GM18870 (cell line): ENCODE measurements around the gene ZNF814.
A peak's percentile ranks its signal among the peaks of the same experiment; 100 is the strongest.
"Not testable (repeated sequence)": the region's sequence is repeated elsewhere in the genome, so short reads cannot be mapped to it uniquely, and the experiment has no call there.

Experiments
- ATAC-seq: cut with Tn5 transposase; IDR thresholded peaks from one replicate; pipeline ENCODE4 v1.9.1; 2021; ENCODE audit warnings: moderate library complexity; ENCODE audit not compliant: unreplicated experiment

Gene ZNF814

DNA sequence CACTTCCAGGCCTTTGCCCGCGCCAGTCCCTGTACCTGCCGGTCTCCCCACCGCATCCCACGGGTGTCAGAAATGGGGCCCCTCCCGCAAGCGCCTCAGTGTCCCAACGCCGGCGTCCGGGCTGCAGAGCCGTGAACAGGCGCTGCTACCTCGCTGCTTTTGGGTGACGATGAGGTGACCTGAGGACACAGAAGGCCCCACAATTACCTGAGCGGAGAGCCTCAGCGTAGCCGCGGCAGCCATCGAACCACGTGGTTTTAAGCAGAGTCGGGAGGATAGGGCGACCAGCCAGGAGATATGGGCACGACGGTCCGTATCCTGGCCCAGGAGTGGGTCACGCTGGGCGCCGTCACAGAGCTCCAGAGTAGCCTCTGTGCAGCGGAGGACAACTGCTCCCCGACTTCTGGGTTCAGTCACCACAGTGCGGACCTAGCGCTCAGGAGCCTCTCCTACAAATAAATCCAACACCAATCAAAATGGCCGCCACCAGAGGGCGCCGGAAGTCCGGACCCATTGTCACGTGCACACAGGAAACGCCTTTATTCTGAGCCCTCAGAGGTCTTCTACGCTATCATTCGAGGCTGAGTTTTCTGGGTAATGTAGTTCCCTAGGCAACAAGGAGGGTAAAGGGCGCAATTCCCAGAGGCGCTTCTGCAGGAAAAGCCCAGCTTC, at the start of gene ZNF814:
Gene ZNF814 (minus strand): TSS at position 478 of the 672 bp plus-strand sequence. CDS start 235 bp downstream, at position 243.
- peak; percentile 61 for ATAC-seq

DNA sequence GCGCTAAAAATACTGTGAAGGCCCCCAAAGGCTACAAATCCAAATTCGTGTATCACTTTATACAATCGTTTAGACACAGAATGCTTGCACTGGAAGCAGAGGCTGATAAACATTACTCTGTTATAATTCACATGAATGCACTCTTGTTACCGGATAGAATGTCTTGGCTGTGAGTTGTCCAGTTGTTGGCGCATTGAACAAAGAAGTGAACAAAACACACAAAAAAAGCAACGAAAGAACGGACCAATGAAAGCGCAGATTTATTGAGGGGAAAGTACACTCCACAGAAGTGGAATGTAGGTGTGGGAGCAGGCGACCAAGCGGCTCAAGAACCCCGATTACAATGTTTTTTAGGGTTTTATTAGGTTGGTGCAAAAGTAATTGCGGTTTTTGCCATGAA, 46.9 kb upstream of the ZNF814 start:
- ATAC-seq: no peak

DNA sequence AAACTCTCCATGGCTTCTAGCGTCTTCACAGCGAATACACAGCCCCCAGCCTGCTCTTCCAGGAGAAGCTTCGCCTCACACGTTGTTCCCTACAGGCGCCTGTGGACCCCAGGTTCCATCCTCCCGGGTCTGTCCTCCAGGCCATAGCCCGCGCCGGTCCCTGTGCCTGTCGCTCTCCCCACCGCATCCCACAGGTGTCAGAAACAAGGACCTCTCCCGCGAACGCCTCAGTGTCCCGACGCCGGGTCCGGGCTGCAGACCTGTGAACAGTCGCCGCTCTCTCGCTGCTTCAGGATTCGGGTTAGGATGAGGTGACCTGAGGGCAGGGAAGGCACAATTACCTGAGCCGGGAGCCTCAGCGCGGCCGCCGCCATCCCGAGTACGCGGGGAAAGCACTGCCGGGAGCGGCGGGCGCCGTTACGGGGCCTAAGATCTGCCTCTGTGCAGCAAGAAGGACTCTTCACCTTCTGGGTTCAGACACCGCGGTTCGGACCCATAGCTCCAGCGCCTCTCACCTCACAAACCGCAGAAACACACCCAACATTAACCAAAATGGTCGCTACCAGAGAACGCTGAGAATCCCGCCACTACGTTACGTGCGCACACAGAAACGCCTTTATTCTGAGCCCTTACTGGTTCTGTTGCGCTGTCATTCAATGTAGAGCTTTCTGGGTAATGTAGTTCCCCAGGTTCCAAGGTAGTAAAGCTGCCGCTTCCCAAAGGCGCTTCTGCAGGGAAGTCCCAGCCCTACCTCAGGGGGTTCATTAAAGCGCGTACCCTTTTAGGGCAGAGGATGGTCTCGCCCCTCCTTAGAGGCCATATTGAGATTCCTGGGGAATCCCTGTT, 46.2 kb upstream of the ZNF814 start, which contains the start of gene ZNF418:
Gene ZNF418 (minus strand): TSS at position 583 of the 846 bp plus-strand sequence. CDS start 1,580 bp downstream, outside the sequence.
- ATAC-seq: peak; percentile 68

DNA sequence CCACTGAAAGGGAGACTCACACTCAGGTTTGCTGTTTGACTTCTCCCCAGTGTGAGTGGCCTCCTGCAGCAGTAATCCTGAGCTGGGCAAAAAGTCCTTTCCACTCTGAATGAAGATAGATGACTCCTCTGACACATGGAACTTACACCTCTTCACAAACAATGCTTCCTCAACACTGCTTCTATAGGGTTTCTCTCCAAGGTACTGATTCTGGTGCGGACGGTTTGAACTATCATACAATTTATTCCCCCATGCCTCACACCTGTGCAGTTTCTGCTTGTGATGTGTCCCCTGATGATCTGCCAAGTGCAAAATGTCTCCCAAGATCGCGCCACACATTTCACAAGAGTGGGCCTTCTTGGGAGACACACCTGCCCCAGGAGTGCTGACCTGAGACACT, 38.8 kb upstream of the ZNF814 start:
- no peak for ATAC-seq

DNA sequence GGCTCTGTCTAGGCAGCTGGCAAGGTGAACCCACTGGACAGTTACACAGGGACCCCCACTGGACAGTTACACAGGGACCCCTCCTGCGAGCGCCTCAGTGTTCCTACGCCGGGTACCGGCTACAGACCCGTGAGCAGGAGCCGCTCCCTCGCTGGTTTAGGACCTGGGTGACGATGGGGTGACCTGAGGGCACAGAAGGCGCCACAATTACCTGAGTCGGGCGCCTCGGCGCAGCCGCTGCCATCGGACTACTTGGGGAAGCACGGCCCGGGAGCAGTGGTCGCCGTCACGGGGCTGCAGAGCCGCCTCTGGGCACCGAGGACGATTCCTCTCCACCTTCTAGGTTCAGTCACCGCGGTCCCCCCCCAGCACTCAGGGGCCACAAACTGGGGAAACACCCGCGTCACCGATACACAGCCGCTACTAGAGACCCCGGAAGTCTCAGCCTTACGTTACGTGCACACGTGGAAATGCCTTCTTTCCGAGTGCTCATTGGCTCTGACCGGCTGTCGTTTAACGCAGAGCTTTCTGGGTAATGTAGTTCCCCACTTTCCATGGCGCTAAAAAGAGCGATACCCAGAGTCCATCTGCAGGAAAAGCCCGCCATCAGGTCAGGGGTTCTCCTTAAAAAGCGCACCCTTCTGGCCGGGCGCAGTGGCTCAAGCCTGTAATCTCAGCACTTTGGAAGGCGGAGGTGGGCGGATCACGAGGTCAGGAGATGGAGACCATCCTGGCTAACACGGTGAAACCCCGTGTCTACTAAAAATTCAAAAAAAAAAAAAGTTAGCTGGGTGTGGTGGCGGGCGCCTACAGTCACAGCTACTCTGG, 27.5 kb upstream of the ZNF814 start, which contains the start of gene ZNF417:
Gene ZNF417 (minus strand): TSS at position 425 of the 828 bp plus-strand sequence. CDS start 181 bp downstream, at position 244.
- ATAC-seq: peak; percentile 93

- no peak for ATAC-seq
These were observed 25.7 kb upstream of the ZNF814 start for GRCh38 chr19:57914531-57914930.

DNA sequence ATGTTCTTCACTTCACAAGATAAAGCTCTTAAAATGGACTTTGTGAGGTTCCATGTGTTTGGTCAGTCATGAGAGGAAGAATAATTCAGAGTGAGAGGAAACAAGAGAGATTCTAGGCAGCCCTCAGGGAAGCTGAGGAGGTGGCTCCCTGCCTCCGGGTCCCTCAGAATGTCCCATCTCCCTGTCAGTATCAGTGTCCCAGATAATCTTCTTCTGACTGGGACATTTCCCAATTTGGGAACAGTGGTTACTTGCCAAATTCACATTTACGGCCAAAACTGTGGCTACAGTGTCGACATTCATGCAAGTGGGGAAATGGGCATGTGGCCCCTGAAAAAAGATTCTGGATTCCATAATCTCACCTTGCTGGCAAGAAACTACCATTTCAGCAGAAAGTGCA, 18.6 kb upstream of the ZNF814 start:
- no peak for ATAC-seq

GRCh38 chr19:57905258-57905657, 16.4 kb upstream of the ZNF814 start:
- ATAC-seq: no peak

- no peak for ATAC-seq
These were observed 14.9 kb upstream of the ZNF814 start for GRCh38 chr19:57903618-57904184.

DNA sequence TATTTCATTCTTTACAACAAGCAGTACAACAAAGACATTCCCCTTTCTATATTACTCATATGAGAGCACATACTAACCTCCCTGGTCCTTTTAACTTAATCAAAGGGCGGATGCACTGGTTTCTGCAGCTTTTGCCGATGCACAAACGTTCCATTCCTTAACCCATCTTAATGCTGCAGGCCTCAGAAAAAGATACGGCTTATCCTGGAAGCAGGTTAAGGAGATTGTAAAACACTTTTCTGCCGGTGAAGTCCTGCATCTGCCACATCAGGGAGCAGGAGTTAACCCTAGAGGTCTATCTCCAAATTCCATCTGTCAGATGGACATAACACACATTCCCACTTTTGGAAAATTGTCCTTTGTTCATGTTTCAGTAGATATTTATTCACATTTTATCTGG, 11.5 kb upstream of the ZNF814 start:
- no peak for ATAC-seq

DNA sequence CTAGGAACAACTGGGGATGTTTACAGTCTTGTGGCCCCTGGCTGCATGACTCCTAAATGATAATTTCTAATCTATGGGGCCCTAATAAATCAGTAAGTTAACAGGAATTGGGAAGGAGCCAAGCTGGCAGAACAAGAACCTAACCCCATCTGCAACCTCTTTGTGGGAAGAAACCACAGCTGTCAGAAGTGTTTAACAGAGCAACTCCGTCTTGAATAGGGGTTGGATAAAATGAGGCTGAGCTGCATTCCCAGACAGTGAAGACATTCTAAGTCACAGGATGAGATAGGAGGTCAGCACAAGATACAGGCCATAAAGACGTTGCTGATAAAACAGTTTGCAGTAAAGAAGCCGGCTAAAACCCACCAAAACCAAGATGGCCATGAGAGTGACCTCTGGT, 1.9 kb upstream of the ZNF814 start:
- ATAC-seq: not testable (repeated sequence)

GRCh38 chr19:57888107-57888559, 704 bp downstream of the ZNF814 start:
- no peak for ATAC-seq

DNA sequence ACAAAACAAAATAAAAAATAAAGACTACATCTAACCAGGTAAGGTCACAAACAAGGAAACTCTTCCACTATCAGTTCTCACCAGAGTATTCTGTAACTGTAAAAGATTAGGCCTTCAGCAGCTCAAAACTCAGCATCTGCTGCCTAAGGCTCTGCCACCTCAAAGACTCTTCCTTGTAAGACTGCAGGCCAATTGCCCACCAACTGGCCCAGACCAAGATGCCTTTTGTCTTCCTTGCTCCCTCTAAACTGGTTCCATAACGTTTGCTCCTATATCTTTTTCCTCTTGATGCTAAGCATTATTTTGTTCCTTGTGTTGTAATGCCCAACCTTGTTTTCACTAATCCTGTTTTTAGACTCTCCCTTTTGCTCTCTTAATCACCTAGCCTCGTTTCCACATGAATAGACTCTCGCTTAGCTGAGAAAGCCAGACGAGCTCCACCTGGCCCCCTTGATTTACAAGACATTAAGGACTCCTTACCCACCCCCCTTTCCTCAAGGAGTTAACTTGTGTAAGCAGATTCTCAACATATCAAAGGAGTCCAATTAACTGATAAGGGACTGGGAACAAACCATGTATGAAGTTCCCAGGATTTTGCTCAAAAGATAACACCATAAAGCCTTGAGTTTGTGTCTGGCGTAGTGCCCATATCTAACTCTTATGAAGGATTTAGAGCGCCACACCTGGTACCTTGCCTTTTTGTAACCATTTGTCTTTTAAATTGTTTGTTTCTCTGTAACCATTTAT, 1.5 kb downstream of the ZNF814 start:
- ATAC-seq: no peak

DNA sequence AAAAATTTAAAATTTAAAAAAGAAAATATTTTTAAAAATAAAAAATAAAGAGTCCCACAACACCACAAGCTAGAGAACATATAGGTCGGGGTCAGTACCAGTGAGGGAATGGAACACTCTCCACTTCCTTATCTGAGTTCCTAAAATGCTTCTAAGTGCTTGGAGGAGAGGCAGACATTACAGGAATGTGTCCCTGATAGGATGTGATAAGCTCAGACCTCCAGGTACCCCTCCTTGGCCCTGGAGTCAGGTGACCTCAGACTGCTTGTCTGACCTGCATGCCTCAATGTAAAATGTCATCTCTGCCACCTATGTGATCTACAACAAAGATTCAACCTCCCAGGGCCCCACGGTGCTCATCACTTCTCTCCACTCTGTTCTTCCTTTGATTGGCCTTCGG, 2.8 kb downstream of the ZNF814 start:
- ATAC-seq: no peak

GRCh38 chr19:57873883-57874799, 14.7 kb downstream of the ZNF814 start:
- not testable (repeated sequence) for ATAC-seq

DNA sequence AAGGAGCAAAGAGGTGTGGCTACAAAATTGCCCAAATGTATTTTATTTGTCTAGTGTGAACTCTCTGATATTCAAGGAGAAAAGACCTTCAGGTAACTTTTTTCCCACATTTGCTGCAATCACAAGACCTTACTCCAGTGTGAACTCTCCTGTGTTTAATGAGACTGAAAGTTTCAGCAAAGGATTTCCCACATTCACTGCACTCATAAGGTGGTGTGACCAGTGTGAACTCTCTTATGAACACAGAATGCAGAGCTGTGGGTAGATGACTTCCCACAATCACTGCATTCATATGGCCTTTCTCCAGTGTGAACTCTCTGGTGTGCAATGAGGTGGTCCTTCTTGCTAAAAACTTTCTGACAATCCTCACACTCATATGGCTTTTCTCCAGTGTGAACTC, 16.4 kb downstream of the ZNF814 start:
- ATAC-seq: no peak

DNA sequence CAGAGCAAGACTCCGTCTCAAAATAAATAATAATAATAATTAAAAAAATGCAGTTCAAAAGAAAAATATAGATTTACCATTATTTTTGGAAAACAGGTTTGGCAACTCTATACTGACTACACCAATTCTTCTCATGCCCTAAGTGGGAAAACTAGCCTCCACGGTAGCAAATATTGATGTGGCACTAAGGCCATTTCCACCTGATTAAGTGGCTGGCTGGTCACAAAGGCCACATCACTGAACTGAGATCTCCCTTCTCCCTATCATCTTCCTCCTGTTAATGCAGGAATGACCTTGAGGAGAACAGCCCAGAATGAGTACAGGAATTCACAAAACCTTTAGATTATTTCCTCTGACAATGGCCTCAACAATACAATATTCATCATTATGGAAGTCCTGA, 18.6 kb downstream of the ZNF814 start:
- ATAC-seq: no peak

DNA sequence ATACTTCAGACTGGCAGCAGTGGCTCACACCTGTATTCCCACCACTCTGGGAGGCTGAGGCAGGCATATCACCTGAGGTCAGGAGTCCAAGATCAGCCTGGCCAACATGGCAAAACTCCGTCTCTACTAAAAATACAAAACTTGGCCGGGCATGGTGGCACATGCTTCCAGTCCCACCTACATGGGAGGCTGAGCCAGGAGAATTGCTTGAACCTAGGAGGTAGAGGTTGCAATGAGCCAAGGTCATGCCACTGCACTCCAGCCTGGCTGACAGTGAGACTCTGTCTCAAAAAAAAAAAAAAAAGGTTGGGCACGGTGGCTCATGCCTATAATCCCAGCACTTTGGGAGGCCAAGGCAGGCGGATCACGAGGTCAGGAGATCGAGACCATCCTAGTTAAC, 19.2 kb downstream of the ZNF814 start:
- ATAC-seq: not testable (repeated sequence)
